GM03348 (cell line): Measurements from ENCODE around the gene ADAMTS14.
A peak's percentile ranks its signal among the peaks of the same experiment; 100 is the strongest.
"Not testable (repeated sequence)": the region's sequence is repeated elsewhere in the genome, so short reads cannot be mapped to it uniquely, and the experiment has no call there.

Experiments used
- DNase-seq: peaks from one replicate; pipeline ENCODE4 v3.0.0; 2012; ENCODE audit warnings: low spot score

ADAMTS14 gene

DNA sequence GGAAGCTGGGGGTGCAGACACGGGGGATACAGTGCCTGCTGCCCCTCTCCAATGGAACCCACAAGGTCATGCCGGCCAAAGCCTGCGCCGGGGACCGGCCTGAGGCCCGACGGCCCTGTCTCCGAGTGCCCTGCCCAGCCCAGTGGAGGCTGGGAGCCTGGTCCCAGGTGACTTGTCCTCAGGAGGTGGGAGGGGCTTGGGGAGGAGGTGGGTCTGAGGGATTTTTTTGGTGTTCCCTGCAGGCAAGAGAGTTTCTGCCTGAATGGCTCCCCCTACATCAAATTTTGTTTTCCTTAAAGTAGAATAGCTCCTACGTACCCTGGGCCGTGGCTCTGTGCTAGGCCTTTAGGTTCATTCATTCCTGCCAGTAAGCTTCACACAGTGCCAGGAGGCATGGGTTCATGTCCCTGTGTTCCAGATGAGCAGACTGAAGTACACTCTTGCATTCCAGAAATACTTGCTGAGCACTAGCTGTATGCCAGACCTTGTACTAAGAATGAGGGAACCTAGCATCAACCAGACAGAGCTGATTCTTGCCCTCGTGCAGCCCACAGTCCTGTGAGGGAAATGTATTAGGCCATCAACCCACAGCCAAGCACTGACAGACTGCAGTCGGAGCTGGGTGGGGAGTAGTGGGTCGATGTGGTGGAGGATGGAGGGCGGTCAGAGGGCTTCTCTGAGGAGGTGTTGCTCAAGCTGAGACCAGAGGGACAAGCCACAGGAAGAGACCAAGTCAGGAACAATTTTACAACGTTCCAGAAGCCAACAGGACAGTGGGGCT is 81.7 kb downstream of the ADAMTS14 start:
- DNase-seq = peak; percentile 48

DNA sequence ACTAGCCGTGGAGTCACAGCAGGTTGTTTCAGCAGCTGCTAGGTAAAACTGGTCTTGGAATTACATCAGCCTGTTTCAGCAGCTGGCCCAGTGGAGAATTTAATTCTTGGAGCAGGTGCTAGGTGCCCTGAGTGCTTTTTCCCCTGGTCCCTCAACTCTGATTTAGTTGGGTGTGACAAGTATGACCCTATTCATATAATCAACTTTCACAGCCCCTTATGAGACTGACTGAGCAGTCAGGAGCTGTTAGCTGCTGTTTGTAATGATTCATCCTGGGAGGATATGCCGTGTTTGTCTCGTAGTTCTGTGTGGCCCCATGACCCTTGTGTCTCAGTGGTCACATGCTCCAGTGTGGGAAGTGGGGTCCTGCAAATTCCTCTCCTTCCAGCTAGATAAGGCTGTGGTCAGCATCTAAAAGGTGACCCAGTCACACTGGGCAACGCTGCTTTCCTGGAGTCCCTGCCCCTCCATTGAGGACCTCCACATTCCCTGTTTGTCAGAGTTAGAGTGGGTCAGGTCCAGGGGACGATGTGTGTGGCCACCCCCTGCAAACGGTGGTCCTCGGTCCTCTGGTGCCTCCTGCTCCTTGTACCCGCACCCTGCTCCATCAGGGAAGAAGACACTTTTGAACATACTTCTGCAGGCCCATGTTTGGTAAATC is 84.5 kb downstream of the ADAMTS14 start:
- no peak for DNase-seq

DNA sequence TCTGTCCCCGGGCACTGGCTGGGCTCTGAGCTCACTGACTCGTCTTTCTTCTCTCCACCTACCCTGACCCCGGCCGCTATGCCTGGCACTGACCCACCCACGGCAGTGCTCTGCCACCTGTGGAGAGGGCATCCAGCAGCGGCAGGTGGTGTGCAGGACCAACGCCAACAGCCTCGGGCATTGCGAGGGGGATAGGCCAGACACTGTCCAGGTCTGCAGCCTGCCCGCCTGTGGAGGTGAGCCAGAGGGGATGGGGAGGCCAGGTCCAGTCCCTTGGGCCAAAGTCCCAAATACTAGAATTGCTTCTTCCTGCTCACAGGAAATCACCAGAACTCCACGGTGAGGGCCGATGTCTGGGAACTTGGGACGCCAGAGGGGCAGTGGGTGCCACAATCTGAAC is 85.5 kb downstream of the ADAMTS14 start:
- no peak for DNase-seq

DNA sequence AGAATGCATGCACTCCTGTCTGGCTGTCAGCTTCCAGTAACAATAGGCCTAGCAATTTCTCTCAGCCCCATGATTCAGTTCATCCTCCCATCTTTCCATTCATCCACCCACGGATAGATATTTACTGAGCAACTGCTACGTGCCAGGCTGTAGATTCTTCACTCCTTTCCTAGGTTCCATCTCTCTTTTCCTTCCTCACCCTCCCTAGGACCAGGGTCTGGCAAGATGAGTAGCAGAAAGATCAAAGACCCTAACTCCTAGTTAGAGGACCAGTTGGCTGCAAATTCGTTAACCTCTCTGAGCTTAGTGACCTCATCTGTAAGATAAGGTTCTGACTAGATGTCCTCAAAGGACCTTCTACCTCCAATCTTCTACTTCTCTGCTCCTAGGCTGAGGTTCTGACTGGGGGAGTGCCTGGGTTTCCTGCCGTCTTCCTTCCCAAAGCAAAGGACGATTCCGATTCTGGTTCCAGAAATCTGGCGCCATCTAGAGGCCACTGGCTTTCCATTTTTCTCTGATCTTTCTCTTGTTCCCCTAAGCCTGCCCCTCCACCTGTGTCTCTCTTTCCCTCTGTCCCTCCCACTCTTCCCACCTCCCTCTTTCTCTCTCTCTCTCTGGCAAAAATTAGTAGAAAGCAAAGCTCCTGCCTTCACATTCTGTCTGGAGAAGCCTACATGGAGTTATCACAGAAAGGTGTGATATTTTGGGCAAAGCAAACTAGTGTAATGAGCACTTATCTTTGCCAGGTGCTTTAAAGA is 86.6 kb downstream of the ADAMTS14 start:
- DNase-seq = peak; percentile 88

DNA sequence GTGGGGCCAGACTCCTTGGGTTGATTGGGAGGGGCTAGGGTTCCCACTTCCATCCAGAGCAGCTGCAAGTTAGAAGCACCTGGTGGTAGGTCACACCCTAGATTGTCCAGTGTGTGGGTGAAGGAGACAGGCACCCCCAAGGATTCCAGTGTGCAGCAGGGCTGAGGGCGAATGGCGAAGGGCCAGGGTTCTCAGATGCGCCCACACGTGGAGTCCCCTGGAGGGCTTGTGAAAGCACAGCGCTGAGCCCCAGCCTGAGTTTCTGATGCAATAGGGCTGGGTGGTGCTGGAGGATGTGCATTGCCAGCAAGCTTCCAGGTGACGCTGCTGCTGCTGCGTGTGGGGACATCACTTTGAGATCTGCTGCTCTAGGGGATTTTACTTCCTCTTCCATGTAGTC is 87.5 kb downstream of the ADAMTS14 start:
- no peak for DNase-seq

DNA sequence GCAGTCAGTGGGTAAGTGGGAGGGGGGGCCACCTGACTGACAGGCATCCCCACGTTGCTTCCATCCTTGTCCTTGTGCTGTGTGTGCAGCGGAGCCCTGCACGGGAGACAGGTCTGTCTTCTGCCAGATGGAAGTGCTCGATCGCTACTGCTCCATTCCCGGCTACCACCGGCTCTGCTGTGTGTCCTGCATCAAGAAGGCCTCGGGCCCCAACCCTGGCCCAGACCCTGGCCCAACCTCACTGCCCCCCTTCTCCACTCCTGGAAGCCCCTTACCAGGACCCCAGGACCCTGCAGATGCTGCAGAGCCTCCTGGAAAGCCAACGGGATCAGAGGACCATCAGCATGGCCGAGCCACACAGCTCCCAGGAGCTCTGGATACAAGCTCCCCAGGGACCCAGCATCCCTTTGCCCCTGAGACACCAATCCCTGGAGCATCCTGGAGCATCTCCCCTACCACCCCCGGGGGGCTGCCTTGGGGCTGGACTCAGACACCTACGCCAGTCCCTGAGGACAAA is 88.0 kb downstream of the ADAMTS14 start:
- no peak for DNase-seq

DNA sequence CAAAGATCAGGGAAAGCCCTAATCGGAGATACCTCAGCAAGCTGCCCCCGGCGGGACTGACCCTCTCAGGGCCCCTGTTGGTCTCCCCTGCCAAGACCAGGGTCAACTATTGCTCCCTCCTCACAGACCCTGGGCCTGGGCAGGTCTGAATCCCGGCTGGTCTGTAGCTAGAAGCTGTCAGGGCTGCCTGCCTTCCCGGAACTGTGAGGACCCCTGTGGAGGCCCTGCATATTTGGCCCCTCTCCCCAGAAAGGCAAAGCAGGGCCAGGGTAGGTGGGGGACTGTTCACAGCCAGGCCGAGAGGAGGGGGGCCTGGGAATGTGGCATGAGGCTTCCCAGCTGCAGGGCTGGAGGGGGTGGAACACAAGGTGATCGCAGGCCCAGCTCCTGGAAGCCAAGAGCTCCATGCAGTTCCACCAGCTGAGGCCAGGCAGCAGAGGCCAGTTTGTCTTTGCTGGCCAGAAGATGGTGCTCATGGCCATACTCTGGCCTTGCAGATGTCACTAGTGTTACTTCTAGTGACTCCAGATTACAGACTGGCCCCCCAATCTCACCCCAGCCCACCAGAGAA is 88.8 kb downstream of the ADAMTS14 start:
- peak; percentile 29 for DNase-seq

DNA sequence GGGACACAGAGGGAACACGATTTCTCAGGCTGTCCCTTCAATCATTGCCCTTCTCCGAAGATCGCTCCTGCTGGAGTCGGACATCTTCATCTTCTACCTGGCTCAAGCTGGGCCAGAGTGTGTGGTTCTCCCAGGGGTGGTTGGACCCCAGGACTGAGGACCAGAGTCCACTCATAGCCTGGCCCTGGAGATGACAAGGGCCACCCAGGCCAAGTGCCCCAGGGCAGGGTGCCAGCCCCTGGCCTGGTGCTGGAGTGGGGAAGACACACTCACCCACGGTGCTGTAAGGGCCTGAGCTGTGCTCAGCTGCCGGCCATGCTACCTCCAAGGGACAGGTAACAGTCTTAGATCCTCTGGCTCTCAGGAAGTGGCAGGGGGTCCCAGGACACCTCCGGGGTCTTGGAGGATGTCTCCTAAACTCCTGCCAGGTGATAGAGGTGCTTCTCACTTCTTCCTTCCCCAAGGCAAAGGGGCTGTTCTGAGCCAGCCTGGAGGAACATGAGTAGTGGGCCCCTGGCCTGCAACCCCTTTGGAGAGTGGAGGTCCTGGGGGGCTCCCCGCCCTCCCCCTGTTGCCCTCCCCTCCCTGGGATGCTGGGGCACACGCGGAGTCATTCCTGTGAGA is 89.5 kb downstream of the ADAMTS14 start:
- no peak for DNase-seq

DNA sequence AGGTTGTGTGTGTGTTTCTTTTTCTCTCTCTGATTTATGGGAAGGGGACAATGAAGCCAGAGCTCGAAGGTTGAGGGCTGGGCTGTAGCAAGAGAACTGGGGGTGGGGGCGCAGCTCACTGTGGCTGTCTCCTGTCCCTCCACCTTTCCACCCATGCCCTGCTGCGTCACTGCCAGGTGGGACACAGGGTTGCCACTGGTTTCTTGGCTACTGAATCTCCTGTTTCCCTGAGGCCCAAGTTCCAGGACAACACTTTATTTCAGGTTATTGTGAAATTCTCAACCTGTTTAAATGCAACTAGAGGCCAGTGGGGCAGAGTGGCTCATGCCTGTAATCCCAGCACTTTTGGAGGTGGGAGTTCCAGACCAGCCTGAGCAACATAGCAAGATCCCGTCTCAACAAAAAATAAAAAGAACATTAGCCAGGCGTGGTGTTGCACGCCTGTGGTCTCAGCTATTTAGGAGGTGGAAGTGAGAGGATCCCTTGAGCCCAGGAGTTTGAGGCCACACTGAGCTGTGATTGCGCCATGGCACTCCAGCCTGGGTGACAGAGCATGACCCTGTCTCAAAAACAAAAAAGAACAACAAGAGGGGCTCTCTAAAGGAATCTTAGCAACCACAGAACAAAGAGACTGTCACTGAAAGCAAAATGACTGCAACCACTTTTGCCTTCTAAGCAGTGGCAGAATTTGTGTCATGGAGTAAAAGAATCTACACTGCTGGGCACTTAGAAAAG is 90.3 kb downstream of the ADAMTS14 start:
- DNase-seq = no peak

DNA sequence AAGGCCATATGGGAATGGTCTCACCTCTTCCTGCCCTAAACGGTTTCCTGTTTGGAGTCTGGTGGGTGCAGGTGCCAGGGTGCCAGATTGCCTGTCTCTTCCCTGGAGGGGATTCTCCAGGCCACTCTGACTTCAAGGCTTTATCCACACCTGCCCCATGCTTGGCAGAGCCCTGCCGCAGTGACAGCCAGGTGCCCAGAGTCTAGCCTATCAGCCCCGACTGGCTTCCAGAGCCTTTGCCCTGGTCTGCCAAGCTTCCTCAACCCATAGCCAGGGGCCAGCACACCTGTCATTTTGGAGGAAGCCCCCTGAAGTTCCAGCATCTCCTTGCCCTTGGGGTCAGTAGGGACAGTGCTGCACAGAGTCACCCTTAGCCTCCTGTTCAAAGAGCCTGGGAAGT is 91.3 kb downstream of the ADAMTS14 start:
- DNase-seq = no peak

DNA sequence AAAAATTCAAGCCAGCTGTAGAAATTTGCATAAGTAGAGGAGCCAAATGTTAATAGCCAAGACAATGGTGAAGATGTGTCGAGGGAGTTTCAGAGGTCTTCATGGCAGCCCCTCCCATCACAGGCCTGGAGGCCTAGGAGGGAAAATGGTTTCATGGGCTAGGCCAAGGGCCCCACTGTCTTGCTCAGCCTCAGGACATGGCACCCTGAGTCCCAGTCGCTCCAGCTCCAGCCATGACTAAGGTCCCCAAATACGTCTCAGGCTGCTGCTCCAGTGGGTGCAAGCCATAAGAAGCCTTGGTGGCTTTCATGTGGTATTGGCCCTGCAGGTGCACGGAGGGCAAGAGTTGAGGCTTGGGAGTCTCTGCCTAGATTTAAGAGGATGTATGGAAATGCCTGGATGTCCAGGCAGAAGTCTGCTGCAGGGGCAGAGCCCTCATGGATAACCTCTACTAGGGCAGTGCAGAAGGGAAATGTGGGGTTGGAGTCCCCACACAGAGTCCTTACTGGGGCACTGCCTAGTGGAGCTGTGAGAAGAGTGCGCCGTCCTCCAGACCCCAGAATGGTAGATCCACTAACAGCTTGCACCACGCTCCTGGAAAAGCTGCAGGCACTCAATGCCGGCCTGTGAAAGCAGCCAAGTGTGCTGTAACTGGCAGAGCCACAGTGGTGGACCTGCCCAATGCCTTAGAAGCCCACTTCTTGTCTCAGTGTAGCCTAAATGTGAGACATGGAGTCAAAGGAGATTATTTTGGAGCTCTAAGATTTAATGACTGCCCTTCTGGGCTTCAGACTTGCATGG is 93.7 kb downstream of the ADAMTS14 start:
- DNase-seq = no peak

DNA sequence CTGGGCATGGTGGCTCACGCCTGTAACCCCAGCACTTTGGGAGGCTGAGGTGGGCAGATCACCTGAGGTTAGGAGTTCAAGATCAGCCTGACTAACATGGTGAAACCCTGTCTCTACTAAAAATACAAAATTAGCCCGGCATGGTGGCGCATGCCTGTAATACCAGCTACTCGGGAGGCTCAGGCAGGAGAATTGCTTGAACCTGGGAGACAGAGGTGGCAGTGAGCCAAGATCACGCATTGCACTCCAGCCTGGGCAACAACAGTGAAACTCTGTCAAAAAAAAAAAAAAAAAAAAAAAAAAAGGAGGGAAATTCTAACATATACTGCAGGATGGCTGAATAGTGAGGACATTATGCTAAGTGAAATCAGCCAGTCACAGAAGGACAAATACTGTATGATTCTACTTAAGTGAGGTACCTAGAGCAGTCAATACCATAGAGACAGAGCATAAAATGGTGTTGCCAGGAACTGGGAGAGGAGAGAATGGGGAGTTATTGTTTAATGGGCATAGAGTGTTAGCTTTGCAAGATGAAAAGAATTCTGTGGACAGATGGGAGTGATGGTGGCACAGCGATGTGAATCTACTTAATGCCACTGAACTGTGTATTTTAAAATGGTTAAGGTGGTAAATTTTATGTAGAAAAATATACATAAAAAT is 95.8 kb downstream of the ADAMTS14 start:
- DNase-seq = not testable (repeated sequence)

DNA sequence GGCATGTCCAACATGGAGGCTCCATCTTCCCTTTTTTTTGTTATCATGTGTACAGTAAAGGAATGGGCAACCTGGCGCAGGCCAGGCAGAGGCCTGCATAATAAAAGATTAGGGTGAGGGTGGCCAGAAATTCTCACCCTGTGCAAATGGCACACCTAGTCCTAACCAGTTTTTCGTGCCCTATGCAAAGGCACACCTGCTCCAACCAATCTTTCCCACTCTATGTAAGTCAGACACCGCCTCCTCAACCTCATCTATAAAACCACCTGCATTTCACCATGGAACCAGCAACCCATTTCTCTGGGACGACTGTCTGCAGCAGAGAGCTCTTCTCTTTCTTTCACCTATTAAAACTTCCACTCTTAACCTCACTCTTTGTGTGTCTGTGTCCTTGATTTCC is 96.8 kb downstream of the ADAMTS14 start:
- no peak for DNase-seq

DNA sequence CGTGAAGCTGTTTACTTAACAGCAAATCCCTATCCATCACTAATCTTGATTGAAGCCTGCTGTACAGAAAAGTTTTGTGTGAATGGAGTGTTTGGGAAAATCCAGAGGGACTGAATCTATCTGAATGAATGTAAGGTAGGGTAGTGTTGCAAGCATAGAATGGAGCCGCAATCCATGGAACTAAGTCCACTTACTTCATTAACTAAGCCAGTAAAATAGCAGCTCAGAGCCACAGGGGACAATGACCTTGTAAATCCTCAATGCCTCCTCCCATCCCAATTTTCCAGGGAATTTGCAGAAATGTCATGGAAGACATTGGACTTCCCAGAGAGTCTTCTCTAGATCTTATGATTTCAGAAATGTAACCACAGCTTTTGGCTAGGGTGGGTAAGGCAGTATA is 97.7 kb downstream of the ADAMTS14 start:
- no peak for DNase-seq

DNA sequence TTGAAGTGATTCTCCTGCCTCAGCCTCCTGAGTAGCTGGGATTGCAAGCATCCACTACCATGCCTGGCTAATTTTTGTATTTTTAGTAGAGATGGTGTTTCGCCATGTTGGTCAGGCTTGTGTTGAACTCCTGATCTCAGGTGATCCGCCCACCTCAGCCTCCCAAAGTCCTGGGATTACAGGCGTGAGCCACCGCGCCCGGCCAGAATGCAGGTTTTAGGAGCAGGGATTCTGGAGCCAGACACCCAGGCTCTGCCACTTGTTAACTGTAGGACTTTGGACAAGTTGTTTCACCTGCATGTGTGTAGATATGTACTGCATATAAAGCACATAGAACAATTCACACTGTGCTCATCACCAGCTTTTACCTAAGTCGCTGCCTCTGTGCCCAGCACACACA is 98.2 kb downstream of the ADAMTS14 start:
- DNase-seq = not testable (repeated sequence)

DNA sequence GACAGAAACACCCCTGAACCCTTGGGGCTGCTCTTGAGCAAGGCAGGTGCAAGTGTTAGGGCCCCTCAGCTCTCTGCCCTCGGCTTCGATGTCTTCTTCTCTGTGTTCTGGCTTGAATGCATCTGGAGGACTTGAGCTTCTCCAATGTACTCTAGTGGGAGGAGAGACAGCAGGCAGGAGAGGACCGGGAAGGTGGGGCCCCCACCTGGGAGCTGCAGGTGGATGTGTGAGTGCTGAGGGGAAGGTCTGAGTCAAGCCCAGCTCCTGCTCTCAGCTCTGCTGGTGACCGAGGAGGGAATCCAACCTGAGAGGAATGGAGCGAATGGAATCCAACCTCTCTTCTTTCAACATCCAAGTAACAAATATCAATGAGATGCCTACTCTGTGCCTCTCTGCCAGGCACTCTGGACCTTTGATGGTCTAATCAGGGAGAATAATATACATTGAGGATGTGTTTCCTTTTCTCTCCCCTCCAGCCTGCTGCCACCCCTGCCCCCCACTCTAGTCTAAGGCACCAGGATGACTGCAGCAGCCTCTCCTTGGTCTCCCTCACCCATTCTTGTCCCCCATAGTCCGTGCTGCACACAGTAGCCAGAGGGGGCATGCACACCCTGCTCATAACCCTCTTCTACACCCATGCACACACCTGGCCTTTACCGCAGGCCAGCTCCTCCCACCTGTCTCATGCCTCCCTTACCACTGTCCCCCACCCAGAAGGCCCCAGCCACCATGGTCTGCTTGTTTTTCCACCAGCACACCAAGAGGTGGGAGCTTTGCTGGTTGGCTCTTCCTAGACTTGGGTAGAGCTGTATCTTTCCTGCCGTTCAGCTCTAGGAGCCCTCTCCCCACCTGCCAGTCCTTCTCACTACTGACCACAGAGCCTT is 99.2 kb downstream of the ADAMTS14 start:
- DNase-seq = no peak

DNA sequence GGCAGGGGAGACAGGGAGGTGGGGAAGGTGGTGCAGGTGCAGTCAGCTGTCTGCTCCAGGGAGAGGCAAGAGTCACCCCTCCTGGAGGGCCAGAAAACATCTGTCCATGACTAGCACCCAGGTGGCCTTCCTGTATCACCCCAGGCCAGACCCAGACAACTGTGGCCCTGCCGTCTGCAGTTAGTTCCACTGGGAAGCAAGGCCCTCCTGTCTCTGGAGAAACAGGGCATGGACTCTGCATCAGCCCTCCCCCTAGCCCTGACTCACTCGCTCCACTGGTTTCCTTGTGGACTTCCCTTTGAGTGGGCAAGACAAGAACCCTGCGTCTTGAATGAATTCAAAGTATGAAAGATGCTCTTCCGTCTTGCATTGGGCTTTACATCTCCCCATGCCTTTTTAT is 100.3 kb downstream of the ADAMTS14 start:
- no peak for DNase-seq

DNA sequence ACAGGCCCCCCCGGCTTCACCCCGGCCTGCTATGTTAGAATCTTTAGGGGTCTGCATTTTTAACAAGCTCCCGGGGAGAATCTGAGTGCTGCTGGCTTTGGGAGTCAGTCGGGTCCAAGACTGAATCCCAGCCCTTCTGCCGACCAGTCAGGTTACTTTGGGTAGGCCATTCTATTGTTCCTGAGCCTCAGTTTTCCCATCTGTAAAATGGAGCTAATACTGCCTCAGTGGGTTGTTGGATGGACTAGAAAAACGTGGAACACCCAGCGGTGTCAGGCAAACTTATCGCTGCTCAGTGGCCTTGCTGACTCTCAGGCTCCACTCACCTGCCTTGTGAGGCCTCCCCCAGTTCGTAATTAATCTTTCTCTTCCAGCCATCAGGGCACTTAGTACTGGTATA is 101.2 kb downstream of the ADAMTS14 start:
- no peak for DNase-seq
